Measurements from ENCODE around the gene MYDGF.

Gene MYDGF

DNA sequence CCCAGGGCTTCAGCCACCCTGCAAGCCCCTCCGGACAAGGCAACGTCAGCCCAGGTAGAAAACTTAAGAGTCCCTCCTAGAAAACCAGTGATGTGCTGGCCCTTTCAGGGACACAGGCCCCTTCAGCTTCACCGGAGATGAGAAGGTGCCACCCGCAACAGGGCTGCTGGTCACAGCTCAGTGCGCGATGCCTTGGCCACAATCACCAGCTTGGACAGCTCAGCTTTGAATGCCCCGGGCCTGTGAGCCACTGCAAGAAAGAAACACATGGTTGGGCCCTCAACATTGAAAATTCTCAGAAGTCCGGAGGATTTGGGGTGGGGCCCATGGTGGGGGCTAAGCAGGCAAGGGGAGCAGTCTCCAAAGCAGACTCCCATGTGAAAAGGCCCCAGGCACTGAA lies 12.3 kb downstream of the MYDGF start:
- no peak overlapping the region for H2BK15ac ChIP-seq (ENCODE audit: low read depth, poor library complexity, severe bottlenecking)
- H3K9me3 ChIP-seq (ENCODE audit: control insufficient read depth, low read length) = no peaks in the 10 kb centered on the region
- no peak overlapping the region for H3K9ac ChIP-seq (ENCODE audit: low read length)
- no peak overlapping the region for H4K91ac ChIP-seq (ENCODE audit: low read length)
- peaks cover 23% of the 10 kb centered on the region for H3K79me1 ChIP-seq (replicated peaks; ENCODE audit: low read length, poor library complexity, severe bottlenecking)
- H2AFZ ChIP-seq (ENCODE audit: low read depth, low read length) = no peak overlapping the region
- no peak overlapping the region for H3K4ac ChIP-seq (ENCODE audit: low read depth in 1 of 2, low read length in 2 of 2)
- no peak overlapping the region for H3K14ac ChIP-seq (ENCODE audit: low read length in 2 of 2)
- no peak overlapping the region for H3K4me2 ChIP-seq (ENCODE audit: low read length, poor library complexity, severe bottlenecking)
- 95% methylated on average over 8 of the region's 8 CpGs for WGBS
- no peak overlapping the region for H2BK120ac ChIP-seq (ENCODE audit: low read depth, low read length)
- H3K36me3 ChIP-seq (ENCODE audit: control insufficient read depth in 1 of 2, insufficient read depth in 2 of 2, low read depth in 1 of 2, low read length in 2 of 2) = peaks cover 70 to 87% of the 10 kb centered on the region in 2 experiments
- no peaks in the 10 kb centered on the region for H3K27me3 ChIP-seq (ENCODE audit: control insufficient read depth in 1 of 2, insufficient read depth in 1 of 2, low read length in 2 of 2)
- H2AK5ac ChIP-seq (ENCODE audit: low read length, severe bottlenecking) = no peak overlapping the region
- no peak overlapping the region for H4K8ac ChIP-seq (ENCODE audit: low read length)
- H3K4me3 ChIP-seq (ENCODE audit: insufficient read depth in 1 of 2, low read depth in 1 of 2, low read length in 2 of 2) = no peak overlapping the region
- H3K23ac ChIP-seq (ENCODE audit: low read length in 2 of 2) = no peak overlapping the region
- no peak for DNase-seq
- H2BK12ac ChIP-seq (ENCODE audit: low read length in 2 of 2) = no peak overlapping the region
- H3K18ac ChIP-seq (ENCODE audit: low read depth in 1 of 2, low read length in 2 of 2) = no peak overlapping the region
- H2BK5ac ChIP-seq (ENCODE audit: low read depth, low read length, poor library complexity, severe bottlenecking) = no peak overlapping the region
- H3K4me1 ChIP-seq (ENCODE audit: control insufficient read depth, insufficient read depth, low read depth, low read length) = no peaks in the 10 kb centered on the region
- no peak overlapping the region for H3K27ac ChIP-seq (ENCODE audit: low read length, poor library complexity, severe bottlenecking)

DNA sequence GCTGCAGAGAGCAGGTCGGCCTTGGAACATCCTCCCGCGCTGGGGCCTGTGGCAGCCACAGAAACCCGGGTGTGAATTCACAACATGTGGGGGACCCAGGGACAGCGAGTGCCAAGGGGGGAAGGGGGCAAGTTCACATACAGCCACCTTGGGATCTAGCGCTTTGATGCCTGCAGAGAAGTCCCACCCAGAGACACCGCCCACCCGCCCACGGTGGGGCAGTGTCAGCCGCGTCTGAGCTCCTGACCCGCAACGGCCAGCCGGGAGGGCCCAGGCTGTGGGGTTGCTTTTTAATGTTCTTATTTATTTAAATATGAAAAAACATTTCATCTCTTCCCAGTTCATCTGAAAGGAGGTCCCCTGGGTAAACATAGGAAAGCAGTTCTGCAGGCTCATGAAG lies 12.9 kb downstream of the MYDGF start:
- no peak for DNase-seq
- no peak overlapping the region for H3K14ac ChIP-seq (ENCODE audit: low read length in 2 of 2)
- no peak overlapping the region for H3K9ac ChIP-seq (ENCODE audit: low read length)
- no peak overlapping the region for H3K4me2 ChIP-seq (ENCODE audit: low read length, poor library complexity, severe bottlenecking)
- H2BK5ac ChIP-seq (ENCODE audit: low read depth, low read length, poor library complexity, severe bottlenecking) = no peak overlapping the region
- H3K36me3 ChIP-seq (ENCODE audit: control insufficient read depth in 1 of 2, insufficient read depth in 2 of 2, low read depth in 1 of 2, low read length in 2 of 2) = peaks cover 64 to 86% of the 10 kb centered on the region in 2 experiments
- H3K4me1 ChIP-seq (ENCODE audit: control insufficient read depth, insufficient read depth, low read depth, low read length) = no peaks in the 10 kb centered on the region
- H2BK12ac ChIP-seq (ENCODE audit: low read length in 2 of 2) = no peak overlapping the region
- H3K27me3 ChIP-seq (ENCODE audit: control insufficient read depth in 1 of 2, insufficient read depth in 1 of 2, low read length in 2 of 2) = no peaks in the 10 kb centered on the region
- H3K9me3 ChIP-seq (ENCODE audit: control insufficient read depth, low read length) = no peaks in the 10 kb centered on the region
- no peak overlapping the region for H2BK15ac ChIP-seq (ENCODE audit: low read depth, poor library complexity, severe bottlenecking)
- H3K23ac ChIP-seq (ENCODE audit: low read length in 2 of 2) = no peak overlapping the region
- H2AK5ac ChIP-seq (ENCODE audit: low read length, severe bottlenecking) = no peak overlapping the region
- no peak overlapping the region for H3K4me3 ChIP-seq (ENCODE audit: insufficient read depth in 1 of 2, low read depth in 1 of 2, low read length in 2 of 2)
- no peak overlapping the region for H4K8ac ChIP-seq (ENCODE audit: low read length)
- H2AFZ ChIP-seq (ENCODE audit: low read depth, low read length) = no peak overlapping the region
- H2BK120ac ChIP-seq (ENCODE audit: low read depth, low read length) = no peak overlapping the region
- no peak overlapping the region for H3K18ac ChIP-seq (ENCODE audit: low read depth in 1 of 2, low read length in 2 of 2)
- H3K79me1 ChIP-seq (replicated peaks; ENCODE audit: low read length, poor library complexity, severe bottlenecking) = peaks cover 21% of the 10 kb centered on the region
- 82% methylated on average over 6 of the region's 14 CpGs for WGBS
- no peak overlapping the region for H4K91ac ChIP-seq (ENCODE audit: low read length)
- no peak overlapping the region for H3K27ac ChIP-seq (ENCODE audit: low read length, poor library complexity, severe bottlenecking)
- no peak overlapping the region for H3K4ac ChIP-seq (ENCODE audit: low read depth in 1 of 2, low read length in 2 of 2)

DNA sequence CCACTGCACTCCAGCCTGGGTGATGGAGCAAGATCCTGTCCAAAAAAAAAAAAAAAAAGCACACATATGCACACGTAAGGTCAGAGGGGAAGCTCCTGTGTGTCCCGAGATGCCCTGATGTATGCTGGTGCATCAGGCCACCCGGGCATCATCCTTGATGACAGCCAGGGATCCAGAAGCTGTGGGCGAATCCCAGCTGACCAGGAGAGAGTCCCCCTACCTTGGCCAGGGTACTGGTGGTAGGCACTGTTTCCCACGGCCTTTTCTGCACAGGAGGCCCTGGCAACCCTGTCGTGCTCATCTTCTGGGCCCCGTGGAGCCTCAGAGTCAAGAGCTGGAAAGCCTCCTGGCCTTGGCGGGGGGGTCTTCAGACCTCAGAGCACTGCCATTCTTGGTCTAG lies 14.0 kb downstream of the MYDGF start:
- H4K91ac ChIP-seq (ENCODE audit: low read length) = no peak overlapping the region
- H3K4me3 ChIP-seq (ENCODE audit: insufficient read depth in 1 of 2, low read depth in 1 of 2, low read length in 2 of 2) = no peak overlapping the region
- no peak overlapping the region for H2BK15ac ChIP-seq (ENCODE audit: low read depth, poor library complexity, severe bottlenecking)
- H2AK5ac ChIP-seq (ENCODE audit: low read length, severe bottlenecking) = no peak overlapping the region
- peaks cover 21% of the 10 kb centered on the region for H3K79me1 ChIP-seq (replicated peaks; ENCODE audit: low read length, poor library complexity, severe bottlenecking)
- H2BK5ac ChIP-seq (ENCODE audit: low read depth, low read length, poor library complexity, severe bottlenecking) = no peak overlapping the region
- H2BK12ac ChIP-seq (ENCODE audit: low read length in 2 of 2) = no peak overlapping the region
- H3K9ac ChIP-seq (ENCODE audit: low read length) = no peak overlapping the region
- no peak overlapping the region for H3K23ac ChIP-seq (ENCODE audit: low read length in 2 of 2)
- no peak overlapping the region for H2BK120ac ChIP-seq (ENCODE audit: low read depth, low read length)
- H3K9me3 ChIP-seq (ENCODE audit: control insufficient read depth, low read length) = no peaks in the 10 kb centered on the region
- H3K27me3 ChIP-seq (ENCODE audit: control insufficient read depth in 1 of 2, insufficient read depth in 1 of 2, low read length in 2 of 2) = no peaks in the 10 kb centered on the region
- no peaks in the 10 kb centered on the region for H3K4me1 ChIP-seq (ENCODE audit: control insufficient read depth, insufficient read depth, low read depth, low read length)
- H4K8ac ChIP-seq (ENCODE audit: low read length) = no peak overlapping the region
- no peak overlapping the region for H3K27ac ChIP-seq (ENCODE audit: low read length, poor library complexity, severe bottlenecking)
- no peak overlapping the region for H2AFZ ChIP-seq (ENCODE audit: low read depth, low read length)
- no peak for DNase-seq
- no peak overlapping the region for H3K18ac ChIP-seq (ENCODE audit: low read depth in 1 of 2, low read length in 2 of 2)
- peaks cover 55 to 85% of the 10 kb centered on the region in 2 experiments for H3K36me3 ChIP-seq (ENCODE audit: control insufficient read depth in 1 of 2, insufficient read depth in 2 of 2, low read depth in 1 of 2, low read length in 2 of 2)
- 91% methylated on average over 8 of the region's 8 CpGs for WGBS
- no peak overlapping the region for H3K4ac ChIP-seq (ENCODE audit: low read depth in 1 of 2, low read length in 2 of 2)
- no peak overlapping the region for H3K4me2 ChIP-seq (ENCODE audit: low read length, poor library complexity, severe bottlenecking)
- no peak overlapping the region for H3K14ac ChIP-seq (ENCODE audit: low read length in 2 of 2)

DNA sequence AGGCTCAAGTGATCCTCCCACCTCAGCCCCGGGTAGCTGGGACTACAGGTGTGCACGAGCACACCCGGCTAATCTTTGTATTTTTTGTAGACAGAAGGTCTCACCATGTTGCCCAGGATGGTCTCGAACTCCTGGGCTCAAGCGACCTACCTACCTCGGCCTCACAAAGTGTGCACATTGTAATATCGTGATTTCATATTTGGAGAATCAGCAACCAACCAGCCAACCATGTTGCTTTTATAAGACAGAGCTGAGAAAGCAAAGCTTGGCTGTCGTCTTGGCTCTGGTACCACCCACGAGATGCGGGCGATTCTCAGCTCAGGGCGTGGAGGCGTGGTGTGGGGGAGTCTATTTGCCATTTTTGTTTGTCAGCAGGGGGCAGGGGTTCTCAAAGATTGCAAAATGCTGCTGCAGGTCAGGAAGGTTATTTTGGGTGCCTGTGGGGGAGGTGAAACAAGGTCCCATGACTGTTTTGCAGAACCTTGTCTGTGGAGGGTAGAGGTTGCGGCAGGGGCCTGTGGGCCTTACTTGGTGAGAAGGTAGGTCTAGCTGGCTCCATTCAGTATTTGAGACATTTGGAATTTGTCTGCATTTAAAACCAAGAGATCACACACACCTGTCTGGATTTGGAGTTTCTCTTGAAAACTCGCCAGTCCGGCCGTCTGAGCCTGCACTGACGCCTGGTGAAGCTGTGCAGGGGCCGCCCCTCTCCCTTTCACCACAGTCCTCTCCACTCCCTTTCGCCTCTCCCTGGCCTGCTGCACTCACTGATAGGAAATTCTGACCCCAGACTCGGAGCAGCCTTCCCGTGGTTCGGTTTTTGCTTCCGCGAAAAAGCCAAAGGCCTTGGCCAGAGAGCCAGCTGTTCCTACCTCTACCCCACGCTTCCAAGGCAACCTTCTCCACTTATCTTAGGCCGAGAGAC lies 15.4 kb downstream of the MYDGF start:
- Histone ChIP-seq H3K27ac (ENCODE audit: low read length, poor library complexity, severe bottlenecking) (no peak overlapping the region), H3K4me1 (ENCODE audit: control insufficient read depth, insufficient read depth, low read depth, low read length) (peaks cover 3% of the 10 kb centered on the region), H3K4me3 (ENCODE audit: insufficient read depth in 1 of 2, low read depth in 1 of 2, low read length in 2 of 2) (no peak overlapping the region), H2AFZ (ENCODE audit: low read depth, low read length) (no peak overlapping the region), H2BK5ac (ENCODE audit: low read depth, low read length, poor library complexity, severe bottlenecking) (no peak overlapping the region), H3K36me3 (ENCODE audit: control insufficient read depth in 1 of 2, insufficient read depth in 2 of 2, low read depth in 1 of 2, low read length in 2 of 2) (peaks cover 44 to 75% of the 10 kb centered on the region in 2 experiments), H3K79me1 (replicated peaks; ENCODE audit: low read length, poor library complexity, severe bottlenecking) (peaks cover 28% of the 10 kb centered on the region), H2BK15ac (ENCODE audit: low read depth, poor library complexity, severe bottlenecking) (no peak overlapping the region), H3K27me3 (ENCODE audit: control insufficient read depth in 1 of 2, insufficient read depth in 1 of 2, low read length in 2 of 2) (no peaks in the 10 kb centered on the region), H3K14ac (ENCODE audit: low read length in 2 of 2) (no peak overlapping the region), H3K18ac (ENCODE audit: low read depth in 1 of 2, low read length in 2 of 2) (no peak overlapping the region), H2BK12ac (ENCODE audit: low read length in 2 of 2) (no peak overlapping the region), H3K4ac (ENCODE audit: low read depth in 1 of 2, low read length in 2 of 2) (no peak overlapping the region), H3K9ac (ENCODE audit: low read length) (no peak overlapping the region), H2BK120ac (ENCODE audit: low read depth, low read length) (no peak overlapping the region), H3K4me2 (ENCODE audit: low read length, poor library complexity, severe bottlenecking) (no peak overlapping the region), H3K23ac (ENCODE audit: low read length in 2 of 2) (no peak overlapping the region), H3K9me3 (ENCODE audit: control insufficient read depth, low read length) (no peaks in the 10 kb centered on the region), H4K8ac (ENCODE audit: low read length) (no peak overlapping the region), H2AK5ac (ENCODE audit: low read length, severe bottlenecking) (no peak overlapping the region), H4K91ac (ENCODE audit: low read length) (no peak overlapping the region)
- no peak for DNase-seq
- 96% methylated on average over 26 of the region's 27 CpGs for WGBS

Measured in mesenchymal stem cell (in vitro differentiated cells and primary cell).